ENCODE results near the gene KLF4.

GRCh38 chr9:107446491-107446890 is 43.1 kb downstream of the KLF4 start:
- TF ChIP-seq EZH2phosphoT487 (IDR thresholded peaks at IDR 0.05; ENCODE audit: borderline replicate concordance, low read depth, low read length) (no peak), CTCF (conservative IDR thresholded peaks at IDR 0.05; ENCODE audit: low read length) (no peak)
